ENCODE results near the gene SNIP1. TPM values are rescaled to one million over a fixed set of nuclear protein-coding genes. Genes with fewer than 3 reads are reported as not detected.
"Not testable (repeated sequence)": the region's sequence is repeated elsewhere in the genome, so short reads cannot be mapped to it uniquely, and the experiment has no call there.

The SNIP1 gene
- total and polyA plus RNA-seq, 2 experiments from 2014 or later: 6.5 to 10.5 TPM

- Histone ChIP-seq H3K79me2 (no peaks in the 10 kb centered on the region), H3K4me3 (no peak overlapping the region), H2AFZ (no peak overlapping the region), H3K4me2 (no peak overlapping the region), H3K9me2 (replicated peaks; ENCODE audit: insufficient read depth) (no peaks in the 10 kb centered on the region), H3K36me3 (replicated peaks; ENCODE audit: insufficient read depth, low read depth) (no peaks in the 10 kb centered on the region), H3K27me3 (no peaks in the 10 kb centered on the region), H3K27ac (no peak overlapping the region), H3K9me3 (ENCODE audit: low read depth) (no peaks in the 10 kb centered on the region), H4K20me1 (ENCODE audit: insufficient read depth, poor library complexity, severe bottlenecking) (no peaks in the 10 kb centered on the region), H3K4me1 (ENCODE audit: insufficient read depth) (no peaks in the 10 kb centered on the region)
- WGBS (ENCODE audit: low lambda C conversion rate, missing lambda C conversion rate): 96% methylated on average over 30 of the region's 30 CpGs
- TF ChIP-seq EZH2phosphoT487 (IDR thresholded peaks at IDR 0.05; ENCODE audit: low read depth, severe bottlenecking, unreplicated experiment): no peak
- TF ChIP-seq CTCF (IDR thresholded peaks at IDR 0.05; ENCODE audit: poor library complexity): no peak
- no peak for TF ChIP-seq EZH2 (IDR thresholded peaks at IDR 0.05; ENCODE audit: borderline replicate concordance)
- no peak for DNase-seq (ENCODE audit: low spot score)
These were observed 13.9 kb downstream of the SNIP1 start for GRCh38 chr1:37540036-37540785.

- H3K9me2 ChIP-seq (replicated peaks; ENCODE audit: insufficient read depth); H2AFZ ChIP-seq; DNase-seq (ENCODE audit: low spot score); H4K20me1 ChIP-seq (ENCODE audit: insufficient read depth, poor library complexity, severe bottlenecking); H3K4me1 ChIP-seq (ENCODE audit: insufficient read depth); H3K36me3 ChIP-seq (replicated peaks; ENCODE audit: insufficient read depth, low read depth); H3K4me2 ChIP-seq; H3K79me2 ChIP-seq; H3K4me3 ChIP-seq; H3K9me3 ChIP-seq (ENCODE audit: low read depth); H3K27me3 ChIP-seq; H3K27ac ChIP-seq: not testable (repeated sequence)
- WGBS (ENCODE audit: low lambda C conversion rate, missing lambda C conversion rate): 96% methylated on average over 10 of the region's 10 CpGs
These were observed 14.9 kb downstream of the SNIP1 start for GRCh38 chr1:37539154-37539553.

- no peak for DNase-seq (ENCODE audit: low spot score)
- 90% methylated on average over 2 of the region's 2 CpGs for WGBS (ENCODE audit: low lambda C conversion rate, missing lambda C conversion rate)
- H3K9me3 ChIP-seq (ENCODE audit: low read depth): no peaks in the 10 kb centered on the region
- no peaks in the 10 kb centered on the region for H3K4me1 ChIP-seq (ENCODE audit: insufficient read depth)
- no peaks in the 10 kb centered on the region for H3K9me2 ChIP-seq (replicated peaks; ENCODE audit: insufficient read depth)
- TF ChIP-seq CTCF (IDR thresholded peaks at IDR 0.05; ENCODE audit: poor library complexity) (no peak), EZH2phosphoT487 (IDR thresholded peaks at IDR 0.05; ENCODE audit: low read depth, severe bottlenecking, unreplicated experiment) (no peak), EZH2 (IDR thresholded peaks at IDR 0.05; ENCODE audit: borderline replicate concordance) (no peak)
- no peaks in the 10 kb centered on the region for H4K20me1 ChIP-seq (ENCODE audit: insufficient read depth, poor library complexity, severe bottlenecking)
- H2AFZ ChIP-seq: no peak overlapping the region
- H3K27ac ChIP-seq: peak overlapping the region; percentile 55
- no peaks in the 10 kb centered on the region for H3K79me2 ChIP-seq
- H3K36me3 ChIP-seq (replicated peaks; ENCODE audit: insufficient read depth, low read depth): no peaks in the 10 kb centered on the region
- H3K4me3 ChIP-seq: no peak overlapping the region
- H3K4me2 ChIP-seq: no peak overlapping the region
- H3K27me3 ChIP-seq: no peaks in the 10 kb centered on the region
These were observed 16.7 kb downstream of the SNIP1 start for GRCh38 chr1:37537378-37537777.

- Histone ChIP-seq H3K9me2 (replicated peaks; ENCODE audit: insufficient read depth) (no peaks in the 10 kb centered on the region), H2AFZ (no peak overlapping the region), H3K4me3 (no peak overlapping the region), H3K4me1 (ENCODE audit: insufficient read depth) (no peaks in the 10 kb centered on the region), H3K9me3 (ENCODE audit: low read depth) (no peaks in the 10 kb centered on the region), H3K27me3 (no peaks in the 10 kb centered on the region), H3K27ac (peak overlapping the region; percentile 89), H3K36me3 (replicated peaks; ENCODE audit: insufficient read depth, low read depth) (no peaks in the 10 kb centered on the region), H4K20me1 (ENCODE audit: insufficient read depth, poor library complexity, severe bottlenecking) (no peaks in the 10 kb centered on the region), H3K4me2 (no peak overlapping the region), H3K79me2 (no peaks in the 10 kb centered on the region)
- no peak for DNase-seq (ENCODE audit: low spot score)
- 98% methylated on average over 4 of the region's 4 CpGs for WGBS (ENCODE audit: low lambda C conversion rate, missing lambda C conversion rate)
- TF ChIP-seq EZH2phosphoT487 (IDR thresholded peaks at IDR 0.05; ENCODE audit: low read depth, severe bottlenecking, unreplicated experiment) (no peak), CTCF (IDR thresholded peaks at IDR 0.05; ENCODE audit: poor library complexity) (no peak), EZH2 (IDR thresholded peaks at IDR 0.05; ENCODE audit: borderline replicate concordance) (no peak)
These were observed 20.6 kb downstream of the SNIP1 start for GRCh38 chr1:37533317-37534093.

GRCh38 chr1:37532418-37533156, 21.5 kb downstream of the SNIP1 start:
- H3K4me2 ChIP-seq; H3K4me1 ChIP-seq (ENCODE audit: insufficient read depth); H3K27me3 ChIP-seq; H3K27ac ChIP-seq; H3K36me3 ChIP-seq (replicated peaks; ENCODE audit: insufficient read depth, low read depth); H3K9me3 ChIP-seq (ENCODE audit: low read depth); H4K20me1 ChIP-seq (ENCODE audit: insufficient read depth, poor library complexity, severe bottlenecking); H3K4me3 ChIP-seq; H2AFZ ChIP-seq; DNase-seq (ENCODE audit: low spot score); H3K9me2 ChIP-seq (replicated peaks; ENCODE audit: insufficient read depth); H3K79me2 ChIP-seq: not testable (repeated sequence)
- 95% methylated on average over 4 of the region's 4 CpGs for WGBS (ENCODE audit: low lambda C conversion rate, missing lambda C conversion rate)

Data from hepatocyte (in vitro differentiated cells).